SK-N-SH treated with all-trans-retinoic acid at 6 μM for 48 hours (cell line): ENCODE results near the gene TET3.

Source experiments
- CREB5 ChIP-seq: fragments of 250-450 bp; sonication (Bioruptor Pico); IDR thresholded peaks from 2 replicates; pipeline ENCODE4 v1.5.1; 2020; ENCODE audit warnings: low read depth, mild to moderate bottlenecking, moderate library complexity
- PATZ1 ChIP-seq: fragments of 250-450 bp; sonication (Bioruptor Pico); IDR thresholded peaks from 2 replicates; pipeline ENCODE4 v1.8.0; 2020; ENCODE audit warnings: mild to moderate bottlenecking, moderate library complexity, borderline replicate concordance
- ZC3H10 ChIP-seq: fragments of 250-450 bp; sonication (Bioruptor Pico); IDR thresholded peaks from 2 replicates; pipeline ENCODE4 v1.5.1; 2021; ENCODE audit warnings: mild to moderate bottlenecking, moderate library complexity
- ZFP30 ChIP-seq: fragments of 450-650 bp; formaldehyde crosslinking; IDR thresholded peaks from 2 replicates; pipeline ENCODE4 v1.5.0; 2022; ENCODE audit warnings: mild to moderate bottlenecking, moderate library complexity

GRCh38 chr2:73977466-73977865, 7.2 kb upstream of the TET3 start:
- no peak for TF ChIP-seq ZC3H10 (CRISPR knock-in tag)
- TF ChIP-seq ZFP30: no peak
- no peak for TF ChIP-seq PATZ1 (CRISPR knock-in tag)
- TF ChIP-seq CREB5 (CRISPR knock-in tag): no peak
